HCT116 (cell line): ENCODE results near the gene BMP8B. TPM values are rescaled to one million over a fixed set of nuclear protein-coding genes. Genes with fewer than 3 reads are reported as not detected.
"Not testable (repeated sequence)": the region's sequence is repeated elsewhere in the genome, so short reads cannot be mapped to it uniquely, and the experiment has no call there.

Experiments used
- ATAC-seq: fragments of 200-7000 bp; cut with Tn5 transposase; 2 replicates; pipeline ENCODE4 v1.9.1; 2020; ENCODE audit warnings: mild to moderate bottlenecking, moderate library complexity
- BruUV-seq: library from RNA; stranded (reverse); fragments of 400-500 nt; replicated peaks from 2 replicates; lab custom pipeline; 2021; lab: Mats Ljungman, UMichigan
- CTCF ChIA-PET: fragments of 300-600 bp; sonication (Branson Sonifier 250); formaldehyde crosslinking; loops from one replicate; lab custom pipeline; 2021; ENCODE audit warnings: antibody characterized with exemption; lab: Charles Lee
- POLR2A ChIA-PET: fragments of 300-600, 350-600 bp; sonication (Branson Sonifier 250); formaldehyde crosslinking; loops from one replicate; lab custom pipeline; 2021; ENCODE audit warnings: antibody characterized with exemption; lab: Charles Lee
- RAD21 ChIA-PET, 2 experiments: fragments of 300-600 bp; sonication (Branson Sonifier 250); formaldehyde crosslinking; loops; one replicate each; lab custom pipeline; 2023; ENCODE audit warnings: low total read pairs in 2 of 2; ENCODE audit not compliant: uncharacterized antibody in 2 of 2, unreplicated experiment in 2 of 2, low non-redundant PET in 1 of 2; lab: Charles Lee
- DNase-seq: peaks from one replicate; pipeline ENCODE4 v3.0.0-alpha.2; 2010; ENCODE audit warnings: low read depth, low spot score
- H2AFZ ChIP-seq: fragments of 200-600 bp; shearing (Covaris generic), sonication (generic); 2 replicates; pipeline ENCODE4 v1.6.1; 2017; ENCODE audit warnings: low read depth, mixed run types, mixed read lengths, antibody characterized with exemption, low read length; ENCODE audit not compliant: poor library complexity, severe bottlenecking
- H3K27ac ChIP-seq: 2 replicates; pipeline ENCODE4 v1.5.1; 2012; ENCODE audit warnings: low read depth, low read length
- H3K27me3 ChIP-seq: fragments of 200-600 bp; sonication (generic); 2 replicates; pipeline ENCODE4 v1.6.1; 2016; ENCODE audit warnings: mixed run types, low read length, mixed read lengths; ENCODE audit not compliant: insufficient read depth
- H3K36me3 ChIP-seq, 2 experiments: fragments of 200-500 bp in 1 of 2; fragments of 200-600 bp in 1 of 2; sonication (Bioruptor generic) in 1 of 2; sonication (generic) in 1 of 2; 2 replicates each; pipeline versions ENCODE4 v1.5.1 to v1.6.1; 2014 to 2016; ENCODE audit warnings: low read length in 2 of 2, inconsistent platforms in 1 of 2, mixed read lengths in 1 of 2, mixed run types in 1 of 2; ENCODE audit not compliant: insufficient read depth in 2 of 2, control insufficient read depth in 1 of 2
- H3K4me1 ChIP-seq, 2 experiments: fragments of 200-600 bp in 1 of 2; sonication (generic) in 1 of 2; 2 replicates each; pipeline versions ENCODE4 v1.5.1 to v1.6.1; 2012 to 2017; ENCODE audit warnings: low read length in 2 of 2, inconsistent platforms in 1 of 2, mild to moderate bottlenecking in 1 of 2, mixed read lengths in 1 of 2, mixed run types in 1 of 2, moderate library complexity in 1 of 2; ENCODE audit not compliant: insufficient read depth in 2 of 2, control insufficient read depth in 1 of 2
- H3K4me2 ChIP-seq: fragments of 200-600 bp; sonication (generic); 2 replicates; pipeline ENCODE4 v1.6.1; 2017; ENCODE audit warnings: mixed run types, low read length, mixed read lengths
- H3K4me3 ChIP-seq, 2 experiments: fragments of 200-600 bp in 1 of 2; sonication (generic) in 1 of 2; replicated peaks in 1 of 2; 2 replicates each; pipeline ENCODE4 v1.5.1; 2011 to 2016; ENCODE audit warnings: low read length in 2 of 2, control low read depth in 1 of 2, low read depth in 1 of 2, mild to moderate bottlenecking in 1 of 2, mixed read lengths in 1 of 2, mixed run types in 1 of 2
- H3K79me2 ChIP-seq: fragments of 200-600 bp; sonication (generic); 2 replicates; pipeline ENCODE4 v1.6.1; 2017; ENCODE audit warnings: mild to moderate bottlenecking, mixed run types, low read length, moderate library complexity, mixed read lengths; ENCODE audit not compliant: insufficient read depth
- H3K9ac ChIP-seq: fragments of 200-600 bp; sonication (generic); 2 replicates; pipeline ENCODE4 v1.6.1; 2016; ENCODE audit warnings: low read length, mixed read lengths
- H3K9me2 ChIP-seq: fragments of 200-600 bp; sonication (generic), shearing (Covaris generic); 2 replicates; pipeline ENCODE4 v1.6.1; 2017; ENCODE audit warnings: mixed run types, mild to moderate bottlenecking, moderate library complexity; ENCODE audit not compliant: insufficient read depth
- H3K9me3 ChIP-seq, 2 experiments: fragments of 200-500 bp in 1 of 2; fragments of 200-600 bp in 1 of 2; sonication (Bioruptor generic) in 1 of 2; sonication (generic) in 1 of 2; 2 replicates each; pipeline ENCODE4 v1.6.1; 2014 to 2017; ENCODE audit warnings: low read length in 2 of 2, mixed read lengths in 2 of 2, inconsistent platforms in 1 of 2, low read depth in 1 of 2, mild to moderate bottlenecking in 1 of 2, mixed run types in 1 of 2, moderate library complexity in 1 of 2; ENCODE audit not compliant: control insufficient read depth in 1 of 2, insufficient read depth in 1 of 2
- H4K20me1 ChIP-seq: fragments of 200-600 bp; sonication (generic), shearing (Covaris generic); 2 replicates; pipeline ENCODE4 v1.6.1; 2017; ENCODE audit warnings: mixed run types, mild to moderate bottlenecking, moderate library complexity; ENCODE audit not compliant: insufficient read depth
- intact Hi-C: fragments of 100-400 bp; cut with micrococcal nuclease; formaldehyde crosslinking; loops from 2 replicates; pipeline ENCODE4 v1.10.0; 2022
- total RNA-seq: library from RNA; stranded (reverse); gene quantifications from one replicate; pipeline ENCODE4 v1.2.1, GENCODE V29; 2021; ENCODE audit not compliant: unreplicated experiment

BMP8B gene
- total RNA-seq, 1 experiment from 2014 or later, result 9.5 TPM

DNA sequence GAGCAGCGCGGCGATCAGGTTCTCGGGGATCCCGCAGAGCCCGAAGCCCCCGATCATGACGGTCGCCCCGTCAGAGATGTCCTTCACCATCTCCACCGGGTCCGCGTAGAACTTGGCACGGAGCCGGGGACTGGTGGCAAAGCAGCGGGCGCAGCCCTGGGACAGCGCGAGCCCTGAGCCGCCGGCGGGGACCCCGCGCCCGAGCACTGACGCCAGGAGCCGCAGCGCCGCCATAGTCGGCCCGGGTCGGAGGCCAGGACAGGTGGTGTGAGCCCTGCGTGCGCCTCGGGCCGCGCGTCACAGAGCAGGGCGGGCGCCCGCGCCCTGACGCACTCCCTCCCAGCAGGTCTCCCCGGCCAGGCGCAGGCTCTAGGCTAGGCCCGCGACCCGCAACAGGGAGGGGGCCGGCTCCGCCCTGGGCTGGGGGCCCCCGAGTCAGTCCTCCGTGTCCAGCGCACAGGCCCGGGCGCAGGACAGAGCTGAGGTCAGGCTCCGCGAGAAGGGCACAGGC lies 17.6 kb downstream of the BMP8B start, which contains the start of gene OXCT2:
OXCT2 (minus strand) TSS at position 327 of the 511 bp plus-strand sequence; CDS start at position 234, 93 bp downstream.
- RAD21 ChIA-PET, H3K9ac ChIP-seq, H3K4me3 ChIP-seq, CTCF ChIA-PET, DNase-seq, H3K27me3 ChIP-seq, BruUV-seq, H3K4me2 ChIP-seq, POLR2A ChIA-PET, H2AFZ ChIP-seq, H3K9me3 ChIP-seq, H3K4me1 ChIP-seq, H3K9me2 ChIP-seq, H3K79me2 ChIP-seq, H3K27ac ChIP-seq, intact Hi-C loops, ATAC-seq, H4K20me1 ChIP-seq, H3K36me3 ChIP-seq: not testable (repeated sequence)

DNA sequence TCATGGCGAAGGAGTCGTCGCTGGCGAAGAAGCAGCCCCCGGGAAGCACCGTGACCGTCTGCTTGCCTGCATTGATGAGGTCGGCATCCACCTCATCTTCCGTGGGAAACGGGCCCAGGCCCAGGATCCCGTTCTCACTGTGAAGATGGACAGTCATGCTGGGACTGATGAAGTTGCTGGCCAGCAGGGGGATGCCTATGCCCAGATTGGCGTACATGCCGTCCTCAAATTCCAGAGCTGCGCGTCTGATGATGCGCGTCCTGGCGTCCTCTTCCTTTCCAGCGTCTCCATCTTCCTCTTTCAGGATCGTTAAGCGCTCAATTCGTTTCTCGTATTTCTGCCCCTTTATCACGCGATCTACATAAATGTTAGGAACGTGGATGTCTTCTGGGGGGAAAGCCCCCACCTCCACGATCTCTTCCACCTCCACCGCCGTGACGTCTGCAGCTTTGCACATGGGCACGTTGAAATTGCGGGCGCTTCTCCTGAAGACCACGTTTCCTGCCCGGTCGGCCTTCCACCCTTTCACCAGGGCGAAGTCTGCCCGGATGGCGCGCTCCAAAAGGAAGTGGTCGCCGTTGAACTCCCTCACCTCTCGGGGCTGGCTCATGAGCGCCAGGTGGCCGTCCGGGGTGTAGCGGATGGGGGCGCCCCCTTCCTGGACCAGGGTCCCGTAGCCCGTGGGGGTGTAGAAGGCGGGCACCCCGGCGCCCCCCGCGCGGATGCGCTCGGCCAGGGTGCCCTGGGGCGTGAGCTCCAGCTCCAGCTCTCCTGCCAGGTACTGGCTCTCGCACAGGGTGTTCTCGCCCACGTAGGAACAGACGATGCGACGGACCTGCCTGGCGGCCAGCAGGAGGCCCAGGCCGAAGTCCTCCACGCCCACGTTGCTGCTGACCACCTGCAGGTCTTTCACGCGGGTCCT lies 18.3 kb downstream of the BMP8B start:
- ATAC-seq, H3K27me3 ChIP-seq, DNase-seq, CTCF ChIA-PET, H3K36me3 ChIP-seq, H3K79me2 ChIP-seq, H3K9me2 ChIP-seq, H3K9ac ChIP-seq, intact Hi-C loops, H3K27ac ChIP-seq, BruUV-seq, H3K4me2 ChIP-seq, RAD21 ChIA-PET, H3K4me3 ChIP-seq, H3K9me3 ChIP-seq, H4K20me1 ChIP-seq, H2AFZ ChIP-seq, POLR2A ChIA-PET, H3K4me1 ChIP-seq: not testable (repeated sequence)

DNA sequence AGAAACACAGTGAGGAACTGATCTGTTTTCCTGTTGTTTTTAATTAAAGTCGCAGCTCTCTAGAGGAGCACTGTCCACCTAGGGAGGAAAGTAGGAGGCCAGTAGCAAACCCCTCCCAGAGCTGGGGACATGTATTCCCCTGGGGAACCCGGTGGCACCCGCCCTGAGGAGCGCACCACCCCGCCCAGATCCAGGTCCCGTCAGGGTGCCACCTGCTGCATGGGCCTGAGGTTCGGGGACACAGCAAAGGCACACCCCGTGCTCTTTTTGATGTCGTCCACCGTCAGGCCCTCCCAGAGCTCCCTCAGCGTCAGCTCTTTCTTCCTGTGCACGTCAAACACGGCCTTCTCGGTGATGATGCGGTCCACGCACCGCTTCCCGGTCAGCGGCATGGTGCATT lies 19.2 kb downstream of the BMP8B start:
- H3K4me2 ChIP-seq, H2AFZ ChIP-seq, intact Hi-C loops, H3K9me3 ChIP-seq, H3K27ac ChIP-seq, H3K36me3 ChIP-seq, H4K20me1 ChIP-seq, H3K9me2 ChIP-seq, RAD21 ChIA-PET, BruUV-seq, H3K4me1 ChIP-seq, POLR2A ChIA-PET, H3K27me3 ChIP-seq, CTCF ChIA-PET, DNase-seq, H3K79me2 ChIP-seq, ATAC-seq, H3K4me3 ChIP-seq, H3K9ac ChIP-seq: not testable (repeated sequence)

DNA sequence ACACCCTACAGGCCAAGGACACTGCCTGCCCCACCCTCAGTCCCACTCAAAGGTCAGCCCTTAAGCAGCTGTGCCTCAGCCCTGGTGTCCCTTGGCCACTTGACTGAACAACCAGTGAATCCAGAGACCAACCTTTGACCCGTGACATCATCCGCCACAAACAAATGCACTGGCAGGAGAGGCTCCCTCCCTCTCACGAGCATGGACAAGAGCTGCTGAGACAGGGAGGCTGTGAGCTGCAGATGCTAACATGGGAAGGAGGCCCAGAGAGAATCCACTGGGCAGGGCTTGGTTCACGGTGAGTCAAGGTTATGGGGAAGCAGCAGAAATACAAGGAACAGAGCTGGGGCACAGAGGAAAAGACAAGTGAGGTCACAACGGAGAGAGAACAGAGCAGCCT lies 22.2 kb downstream of the BMP8B start:
- POLR2A ChIA-PET, H3K79me2 ChIP-seq, H3K27me3 ChIP-seq, H3K36me3 ChIP-seq, H3K4me1 ChIP-seq, H3K27ac ChIP-seq, RAD21 ChIA-PET, H3K4me2 ChIP-seq, H3K9ac ChIP-seq, H3K9me3 ChIP-seq, H3K9me2 ChIP-seq, intact Hi-C loops, H2AFZ ChIP-seq, H3K4me3 ChIP-seq, CTCF ChIA-PET, H4K20me1 ChIP-seq, BruUV-seq, DNase-seq: not testable (repeated sequence)
- 0 out of 2 replicates have a peak, but pooled peaks have one; percentile 22 for ATAC-seq
